Measurements from ENCODE around the gene GTF3C1.

The GTF3C1 gene

GRCh38 chr16:27586711-27587110, 37.0 kb upstream of the GTF3C1 start:
- TF ChIP-seq TAF1 (IDR thresholded peaks at IDR 0.05; ENCODE audit: borderline replicate concordance, insufficient read depth, low read length): no peak
- no peak for TF ChIP-seq POLR2AphosphoS5 (IDR thresholded peaks at IDR 0.05; ENCODE audit: low read depth, low read length)
- TF ChIP-seq, protein P1, sequence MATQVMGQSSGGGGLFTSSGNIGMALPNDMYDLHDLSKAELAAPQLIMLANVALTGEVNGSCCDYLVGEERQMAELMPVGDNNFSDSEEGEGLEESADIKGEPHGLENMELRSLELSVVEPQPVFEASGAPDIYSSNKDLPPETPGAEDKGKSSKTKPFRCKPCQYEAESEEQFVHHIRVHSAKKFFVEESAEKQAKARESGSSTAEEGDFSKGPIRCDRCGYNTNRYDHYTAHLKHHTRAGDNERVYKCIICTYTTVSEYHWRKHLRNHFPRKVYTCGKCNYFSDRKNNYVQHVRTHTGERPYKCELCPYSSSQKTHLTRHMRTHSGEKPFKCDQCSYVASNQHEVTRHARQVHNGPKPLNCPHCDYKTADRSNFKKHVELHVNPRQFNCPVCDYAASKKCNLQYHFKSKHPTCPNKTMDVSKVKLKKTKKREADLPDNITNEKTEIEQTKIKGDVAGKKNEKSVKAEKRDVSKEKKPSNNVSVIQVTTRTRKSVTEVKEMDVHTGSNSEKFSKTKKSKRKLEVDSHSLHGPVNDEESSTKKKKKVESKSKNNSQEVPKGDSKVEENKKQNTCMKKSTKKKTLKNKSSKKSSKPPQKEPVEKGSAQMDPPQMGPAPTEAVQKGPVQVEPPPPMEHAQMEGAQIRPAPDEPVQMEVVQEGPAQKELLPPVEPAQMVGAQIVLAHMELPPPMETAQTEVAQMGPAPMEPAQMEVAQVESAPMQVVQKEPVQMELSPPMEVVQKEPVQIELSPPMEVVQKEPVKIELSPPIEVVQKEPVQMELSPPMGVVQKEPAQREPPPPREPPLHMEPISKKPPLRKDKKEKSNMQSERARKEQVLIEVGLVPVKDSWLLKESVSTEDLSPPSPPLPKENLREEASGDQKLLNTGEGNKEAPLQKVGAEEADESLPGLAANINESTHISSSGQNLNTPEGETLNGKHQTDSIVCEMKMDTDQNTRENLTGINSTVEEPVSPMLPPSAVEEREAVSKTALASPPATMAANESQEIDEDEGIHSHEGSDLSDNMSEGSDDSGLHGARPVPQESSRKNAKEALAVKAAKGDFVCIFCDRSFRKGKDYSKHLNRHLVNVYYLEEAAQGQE (IDR thresholded peaks at IDR 0.05; ENCODE audit: insufficient read depth in 1 of 2, low read depth in 2 of 2, low read length in 2 of 2): no peak
- TF ChIP-seq SIN3A (IDR thresholded peaks at IDR 0.05; ENCODE audit: borderline replicate concordance, insufficient read depth, low read length): no peak
- TF ChIP-seq FOXP2 (optimal IDR thresholded peaks at IDR 0.05; ENCODE audit: borderline replicate concordance, extremely low read depth, extremely low read length, insufficient read depth): no peak

DNA sequence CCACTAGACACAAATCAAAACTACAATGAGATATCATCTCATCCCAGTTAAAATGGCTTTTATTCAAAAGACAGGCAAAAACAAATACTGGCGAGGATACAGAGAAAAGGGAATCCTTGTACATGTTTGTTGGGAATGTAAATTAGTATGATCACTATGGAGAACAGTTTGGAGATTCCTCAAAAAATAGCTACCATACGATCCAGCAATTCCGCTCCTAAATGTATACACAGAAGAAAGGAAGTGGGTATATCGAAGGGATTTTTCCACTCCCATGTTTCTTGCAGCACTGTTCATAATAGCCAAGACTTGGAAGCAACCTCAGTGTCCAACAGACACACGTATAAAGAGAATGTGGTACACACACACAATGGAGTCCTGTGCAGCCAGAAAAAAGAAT, 35.5 kb upstream of the GTF3C1 start:
- TF ChIP-seq FOXP2 (optimal IDR thresholded peaks at IDR 0.05; ENCODE audit: borderline replicate concordance, extremely low read depth, extremely low read length, insufficient read depth) (no peak), SIN3A (IDR thresholded peaks at IDR 0.05; ENCODE audit: borderline replicate concordance, insufficient read depth, low read length) (no peak), POLR2AphosphoS5 (IDR thresholded peaks at IDR 0.05; ENCODE audit: low read depth, low read length) (no peak), TAF1 (IDR thresholded peaks at IDR 0.05; ENCODE audit: borderline replicate concordance, insufficient read depth, low read length) (no peak)
- TF ChIP-seq, protein P1 (IDR thresholded peaks at IDR 0.05; ENCODE audit: insufficient read depth in 1 of 2, low read depth in 2 of 2, low read length in 2 of 2): no peak

- no peak for TF ChIP-seq SIN3A (IDR thresholded peaks at IDR 0.05; ENCODE audit: borderline replicate concordance, insufficient read depth, low read length)
- TF ChIP-seq FOXP2 (optimal IDR thresholded peaks at IDR 0.05; ENCODE audit: borderline replicate concordance, extremely low read depth, extremely low read length, insufficient read depth): no peak
- TF ChIP-seq, protein P1 (IDR thresholded peaks at IDR 0.05; ENCODE audit: insufficient read depth in 1 of 2, low read depth in 2 of 2, low read length in 2 of 2): no peak
- no peak for TF ChIP-seq TAF1 (IDR thresholded peaks at IDR 0.05; ENCODE audit: borderline replicate concordance, insufficient read depth, low read length)
- no peak for TF ChIP-seq POLR2AphosphoS5 (IDR thresholded peaks at IDR 0.05; ENCODE audit: low read depth, low read length)
Measured at GRCh38 chr16:27583634-27584033, 33.9 kb upstream of the GTF3C1 start.

- TF ChIP-seq FOXP2 (optimal IDR thresholded peaks at IDR 0.05; ENCODE audit: borderline replicate concordance, extremely low read depth, extremely low read length, insufficient read depth) (no peak), SIN3A (IDR thresholded peaks at IDR 0.05; ENCODE audit: borderline replicate concordance, insufficient read depth, low read length) (no peak), TAF1 (IDR thresholded peaks at IDR 0.05; ENCODE audit: borderline replicate concordance, insufficient read depth, low read length) (no peak), POLR2AphosphoS5 (IDR thresholded peaks at IDR 0.05; ENCODE audit: low read depth, low read length) (no peak)
- TF ChIP-seq, protein P1 (IDR thresholded peaks at IDR 0.05; ENCODE audit: insufficient read depth in 1 of 2, low read depth in 2 of 2, low read length in 2 of 2): no peak
Measured at GRCh38 chr16:27582883-27583282, 33.2 kb upstream of the GTF3C1 start.

Measured in PFSK-1 (cell line).